Neural crest cell (in vitro differentiated cells): ENCODE measurements around the gene GAMT. TPM values are rescaled to one million over a fixed set of nuclear protein-coding genes. Genes with fewer than 3 reads are reported as not detected.

ENCODE experiments used
- DNase-seq: peaks from one replicate; pipeline ENCODE4 v3.0.0; 2021; ENCODE audit warnings: low read depth, mixed read lengths, low spot score
- H3K27ac Mint-ChIP-seq: one replicate; pipeline ENCODE4 v1.8.0; 2021; ENCODE audit warnings: mild to moderate bottlenecking, mixed read lengths; ENCODE audit not compliant: unreplicated experiment
- H3K27me3 Mint-ChIP-seq: 2 replicates; pipeline ENCODE4 v1.8.0; 2021; ENCODE audit warnings: low read depth, mild to moderate bottlenecking, mixed read lengths
- H3K36me3 Mint-ChIP-seq: 2 replicates; pipeline ENCODE4 v1.8.0; 2021; ENCODE audit warnings: low read depth, mild to moderate bottlenecking, mixed read lengths
- H3K4me1 Mint-ChIP-seq: 2 replicates; pipeline ENCODE4 v1.8.0; 2021; ENCODE audit warnings: mixed read lengths
- H3K4me3 Mint-ChIP-seq: one replicate; pipeline ENCODE4 v1.8.0; 2021; ENCODE audit warnings: mild to moderate bottlenecking, mixed read lengths
- H3K9me3 Mint-ChIP-seq: 2 replicates; pipeline ENCODE4 v1.8.0; 2021; ENCODE audit warnings: mixed read lengths
- total RNA-seq: library from RNA; stranded (reverse); gene quantifications from 2 replicates; pipeline ENCODE4 v1.2.1, GENCODE V29; 2021
- TF ChIP-seq, protein P1 (sequence below): fragments of 200-600 bp; sonication (generic); conservative IDR thresholded peaks from 2 replicates; pipeline ENCODE4 v1.5.0; 2021; ENCODE audit warnings: antibody characterized with exemption, mild to moderate bottlenecking

The GAMT gene
- total RNA-seq, 1 donor from 2014 or later = 45.6 TPM

GRCh38 chr19:1402411-1403070 lies 1.2 kb upstream of the GAMT start:
- TF ChIP-seq, protein P1, sequence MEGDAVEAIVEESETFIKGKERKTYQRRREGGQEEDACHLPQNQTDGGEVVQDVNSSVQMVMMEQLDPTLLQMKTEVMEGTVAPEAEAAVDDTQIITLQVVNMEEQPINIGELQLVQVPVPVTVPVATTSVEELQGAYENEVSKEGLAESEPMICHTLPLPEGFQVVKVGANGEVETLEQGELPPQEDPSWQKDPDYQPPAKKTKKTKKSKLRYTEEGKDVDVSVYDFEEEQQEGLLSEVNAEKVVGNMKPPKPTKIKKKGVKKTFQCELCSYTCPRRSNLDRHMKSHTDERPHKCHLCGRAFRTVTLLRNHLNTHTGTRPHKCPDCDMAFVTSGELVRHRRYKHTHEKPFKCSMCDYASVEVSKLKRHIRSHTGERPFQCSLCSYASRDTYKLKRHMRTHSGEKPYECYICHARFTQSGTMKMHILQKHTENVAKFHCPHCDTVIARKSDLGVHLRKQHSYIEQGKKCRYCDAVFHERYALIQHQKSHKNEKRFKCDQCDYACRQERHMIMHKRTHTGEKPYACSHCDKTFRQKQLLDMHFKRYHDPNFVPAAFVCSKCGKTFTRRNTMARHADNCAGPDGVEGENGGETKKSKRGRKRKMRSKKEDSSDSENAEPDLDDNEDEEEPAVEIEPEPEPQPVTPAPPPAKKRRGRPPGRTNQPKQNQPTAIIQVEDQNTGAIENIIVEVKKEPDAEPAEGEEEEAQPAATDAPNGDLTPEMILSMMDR = no peak
- H3K36me3 Mint-ChIP-seq = no peaks in the 10 kb centered on the region
- H3K9me3 Mint-ChIP-seq = no peaks in the 10 kb centered on the region
- no peak overlapping the region for H3K27ac Mint-ChIP-seq
- H3K27me3 Mint-ChIP-seq = no peaks in the 10 kb centered on the region
- no peak for DNase-seq
- H3K4me1 Mint-ChIP-seq = peaks cover 5% of the 10 kb centered on the region
- H3K4me3 Mint-ChIP-seq = peak overlapping the region; percentile 53

GRCh38 chr19:1401889-1402217 lies 511 bp upstream of the GAMT start:
- Mint-ChIP-seq H3K4me3 (peak overlapping the region; percentile 76), H3K4me1 (peaks cover 5% of the 10 kb centered on the region), H3K27ac (no peak overlapping the region), H3K9me3 (no peaks in the 10 kb centered on the region), H3K36me3 (no peaks in the 10 kb centered on the region), H3K27me3 (no peaks in the 10 kb centered on the region)
- TF ChIP-seq, protein P1 = no peak
- no peak for DNase-seq

DNA sequence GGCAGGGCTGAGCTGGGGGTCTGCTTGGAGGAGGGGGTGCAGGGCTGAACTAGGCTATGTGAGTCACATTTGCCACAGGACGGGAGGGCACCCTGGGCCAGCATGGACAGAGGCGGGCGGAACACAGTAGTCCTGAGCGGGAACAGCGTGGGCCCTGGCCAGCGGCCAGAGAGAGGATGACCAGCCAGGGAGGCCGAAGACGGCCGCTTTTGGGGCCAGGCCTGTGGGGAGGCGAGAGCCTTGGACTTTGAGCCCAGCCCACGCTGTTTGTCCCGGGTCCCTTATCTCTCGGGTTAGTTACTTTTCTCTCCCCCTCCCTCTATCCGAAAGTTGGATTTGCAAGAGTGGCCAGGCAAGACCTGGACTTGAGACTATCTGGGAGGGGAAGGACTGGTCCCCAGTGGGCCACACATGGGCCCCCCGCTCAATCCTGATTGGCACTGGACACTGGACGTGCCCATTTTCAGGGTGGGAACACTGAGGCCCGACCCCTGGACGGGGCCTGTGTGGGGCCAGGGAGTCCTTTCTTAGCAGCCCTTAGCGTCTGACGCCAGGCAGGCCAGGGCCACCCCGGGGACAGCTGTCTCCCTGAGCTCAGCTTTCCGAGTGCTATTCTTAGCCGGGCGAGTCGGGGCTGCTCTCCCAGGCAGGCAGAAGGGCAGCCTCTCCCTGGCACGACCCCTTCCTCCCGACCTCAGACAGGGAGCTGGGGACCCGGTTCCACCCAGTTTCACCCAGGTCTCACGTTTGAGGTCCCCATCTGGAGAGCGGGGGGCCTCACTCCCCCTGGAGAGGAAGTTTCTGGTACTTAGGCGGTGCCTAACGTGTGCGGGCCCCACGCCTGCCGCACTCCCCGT lies 833 bp downstream of the GAMT start:
- H3K9me3 Mint-ChIP-seq = no peaks in the 10 kb centered on the region
- H3K4me1 Mint-ChIP-seq = no peaks in the 10 kb centered on the region
- H3K27me3 Mint-ChIP-seq = no peaks in the 10 kb centered on the region
- peak overlapping the region; percentile 70 for H3K4me3 Mint-ChIP-seq
- H3K36me3 Mint-ChIP-seq = no peaks in the 10 kb centered on the region
- TF ChIP-seq, protein P1 = no peak
- H3K27ac Mint-ChIP-seq = no peak overlapping the region
- no peak for DNase-seq

- Mint-ChIP-seq H3K27me3 (no peaks in the 10 kb centered on the region), H3K4me3 (no peak overlapping the region), H3K27ac (no peak overlapping the region), H3K9me3 (no peaks in the 10 kb centered on the region), H3K4me1 (no peaks in the 10 kb centered on the region), H3K36me3 (no peaks in the 10 kb centered on the region)
- no peak for DNase-seq
- TF ChIP-seq, protein P1 = no peak
These were observed 1.6 kb downstream of the GAMT start for GRCh38 chr19:1399745-1400144.

DNA sequence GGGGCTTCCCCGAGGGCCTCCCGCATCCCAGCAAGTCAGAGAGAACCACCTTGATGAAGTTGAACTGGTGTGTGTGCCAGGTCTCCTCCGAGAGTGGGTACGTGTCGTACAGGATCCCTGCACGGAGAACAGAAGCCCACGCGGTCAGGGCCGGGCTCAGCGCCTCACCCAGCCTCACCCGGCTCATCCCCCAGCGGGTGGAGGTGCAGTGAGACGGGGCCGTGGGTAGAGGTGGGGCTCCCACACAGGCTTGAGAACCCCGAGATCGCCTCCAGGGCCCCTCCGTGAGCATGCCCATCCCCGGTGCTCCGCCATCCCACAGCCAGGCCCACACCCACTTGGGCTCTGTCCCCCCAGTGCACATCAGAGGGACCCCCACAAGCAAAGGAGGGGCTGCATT lies 2.3 kb downstream of the GAMT start:
- Mint-ChIP-seq H3K27ac (no peak overlapping the region), H3K9me3 (no peaks in the 10 kb centered on the region), H3K27me3 (no peaks in the 10 kb centered on the region), H3K4me3 (peak overlapping the region; percentile 49), H3K36me3 (no peaks in the 10 kb centered on the region), H3K4me1 (no peaks in the 10 kb centered on the region)
- no peak for DNase-seq
- TF ChIP-seq, protein P1 = no peak
